ENCODE results near the gene ABL2.
"Not testable (repeated sequence)": the region's sequence is repeated elsewhere in the genome, so short reads cannot be mapped to it uniquely, and the experiment has no call there.

The ABL2 gene

DNA sequence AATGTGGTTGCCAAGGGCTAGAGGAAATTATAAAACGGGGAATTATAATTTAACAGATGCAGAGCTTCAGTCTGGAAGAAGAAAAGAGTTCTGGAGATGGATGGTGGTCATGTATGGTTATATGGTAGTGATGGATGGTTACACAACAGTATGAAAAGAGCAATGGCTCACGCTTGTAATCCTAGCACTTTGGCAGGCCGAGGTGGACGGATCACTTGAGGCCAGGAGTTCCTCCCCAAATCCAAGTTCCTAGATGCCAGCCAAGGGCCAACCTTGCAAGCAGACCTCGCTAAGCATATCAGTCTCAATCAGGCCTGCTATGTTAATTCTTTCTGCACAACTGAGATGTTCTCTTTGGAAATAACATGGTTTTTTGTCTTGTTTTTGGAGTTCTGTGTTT lies 33.6 kb downstream of the ABL2 start:
- H3K4me1 Mint-ChIP-seq (ENCODE audit: low read depth), result peaks cover 10% of the 10 kb centered on the region
- not testable (repeated sequence) for H3K36me3 Mint-ChIP-seq (ENCODE audit: low read depth); H3K4me3 Mint-ChIP-seq; H3K27ac Mint-ChIP-seq; H3K27me3 Mint-ChIP-seq; H3K9me3 Mint-ChIP-seq

DNA sequence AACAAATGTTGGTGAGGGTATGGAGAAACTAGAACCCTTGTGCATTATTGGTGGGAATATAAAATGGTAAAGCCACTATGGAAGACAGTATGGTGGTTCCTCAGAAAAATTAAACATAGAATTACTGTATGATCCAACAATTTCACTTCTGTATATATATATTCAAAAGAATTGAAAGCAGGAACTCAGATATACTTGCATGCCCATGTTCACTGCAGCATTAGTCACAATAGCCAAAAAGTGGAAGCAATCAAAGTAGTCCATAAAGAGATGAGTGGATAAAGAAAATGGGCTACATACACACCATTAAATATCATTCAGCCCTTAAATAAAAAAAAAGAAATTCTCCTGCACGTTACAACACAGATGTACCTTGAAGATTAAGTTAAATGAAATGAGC lies 34.1 kb downstream of the ABL2 start:
- no peak overlapping the region for H3K4me3 Mint-ChIP-seq
- H3K36me3 Mint-ChIP-seq (ENCODE audit: low read depth), result peaks cover 4% of the 10 kb centered on the region
- H3K27me3 Mint-ChIP-seq, result no peaks in the 10 kb centered on the region
- H3K27ac Mint-ChIP-seq, result no peak overlapping the region
- H3K9me3 Mint-ChIP-seq, result no peaks in the 10 kb centered on the region
- H3K4me1 Mint-ChIP-seq (ENCODE audit: low read depth), result peaks cover 13% of the 10 kb centered on the region

DNA sequence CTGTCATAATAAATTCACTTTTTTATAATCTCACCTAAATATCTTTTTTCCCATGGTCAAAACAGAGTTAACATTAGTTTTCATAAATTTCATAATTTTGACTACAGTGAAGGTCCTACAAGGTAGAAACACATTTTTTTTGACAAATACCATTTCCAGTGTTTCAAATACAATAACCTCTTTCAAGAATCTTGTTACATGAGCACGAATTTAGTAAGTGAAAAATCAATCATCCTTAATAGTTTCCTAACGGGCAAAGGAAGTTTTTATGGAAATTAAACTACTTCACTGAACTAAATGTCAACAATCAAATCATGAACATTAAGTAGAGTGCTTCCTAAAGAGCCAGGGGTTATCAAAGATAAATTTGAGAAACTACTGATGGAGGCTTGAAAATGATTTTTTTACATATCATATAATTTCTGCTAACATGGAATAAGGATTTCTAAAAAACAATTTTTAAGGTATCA lies 35.4 kb downstream of the ABL2 start:
- H3K4me3 Mint-ChIP-seq, result no peak overlapping the region
- peaks cover 8% of the 10 kb centered on the region for H3K36me3 Mint-ChIP-seq (ENCODE audit: low read depth)
- no peaks in the 10 kb centered on the region for H3K27me3 Mint-ChIP-seq
- no peaks in the 10 kb centered on the region for H3K9me3 Mint-ChIP-seq
- H3K4me1 Mint-ChIP-seq (ENCODE audit: low read depth), result peaks cover 13% of the 10 kb centered on the region
- no peak overlapping the region for H3K27ac Mint-ChIP-seq

DNA sequence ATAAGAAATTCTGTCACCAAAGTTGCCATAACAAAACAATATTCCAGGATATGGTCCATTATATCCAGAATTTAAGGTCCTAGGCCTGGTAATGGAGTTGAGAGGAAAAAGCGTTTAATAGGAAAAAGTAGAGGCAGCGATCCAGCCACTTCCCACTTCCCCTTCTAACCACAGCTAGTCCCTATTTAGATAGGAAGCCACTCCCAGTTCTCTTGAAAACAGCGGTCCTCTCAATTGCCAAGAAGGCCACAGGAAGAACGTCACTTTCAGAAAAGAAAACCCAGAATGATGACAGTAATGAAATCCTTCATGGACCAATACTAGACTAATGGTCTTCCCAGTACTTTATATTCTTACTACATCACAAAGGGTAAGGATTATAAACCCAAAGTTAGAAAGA lies 38.6 kb downstream of the ABL2 start:
- no peaks in the 10 kb centered on the region for H3K27me3 Mint-ChIP-seq
- no peak overlapping the region for H3K4me3 Mint-ChIP-seq
- peaks cover 8% of the 10 kb centered on the region for H3K36me3 Mint-ChIP-seq (ENCODE audit: low read depth)
- peaks cover 18% of the 10 kb centered on the region for H3K4me1 Mint-ChIP-seq (ENCODE audit: low read depth)
- H3K9me3 Mint-ChIP-seq, result no peaks in the 10 kb centered on the region
- H3K27ac Mint-ChIP-seq, result peak overlapping the region; percentile 63

DNA sequence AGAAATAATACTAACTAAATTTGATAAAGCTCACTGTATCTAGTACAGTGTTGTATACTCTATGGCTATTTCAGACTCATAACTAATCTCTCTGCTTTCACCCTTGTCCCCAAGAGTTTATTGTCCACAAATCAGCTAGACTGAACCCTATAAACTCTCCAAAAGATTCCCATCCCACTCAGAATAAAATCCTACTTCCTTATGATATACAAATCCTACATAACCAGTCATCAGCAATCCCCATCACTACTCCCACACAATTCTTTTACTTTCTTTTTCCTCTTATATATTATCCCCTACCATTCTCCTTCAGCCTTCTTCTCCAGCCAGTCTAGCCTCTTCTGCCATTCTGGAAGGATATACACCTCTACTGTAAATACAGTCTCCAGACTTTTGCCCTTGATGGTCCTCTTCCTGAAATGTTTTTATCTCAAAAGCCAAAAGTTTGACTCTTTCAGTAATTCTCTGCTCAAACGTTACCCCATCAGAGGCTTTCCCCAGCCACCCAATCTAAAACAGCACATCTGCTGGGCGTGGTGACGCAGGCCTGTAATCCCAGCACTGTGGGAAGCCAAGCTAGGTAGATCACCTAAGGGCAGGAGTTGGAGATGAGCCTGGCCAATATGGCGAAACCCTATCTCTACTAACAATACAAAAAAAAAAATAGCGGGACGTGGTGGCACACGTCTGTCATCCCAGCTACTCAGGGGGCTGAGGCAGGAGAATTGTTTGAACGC lies 41.6 kb downstream of the ABL2 start:
- Mint-ChIP-seq H3K36me3 (ENCODE audit: low read depth) (peaks cover 4% of the 10 kb centered on the region), H3K27ac (no peak overlapping the region), H3K9me3 (no peaks in the 10 kb centered on the region), H3K4me3 (no peak overlapping the region), H3K4me1 (ENCODE audit: low read depth) (peaks cover 22% of the 10 kb centered on the region), H3K27me3 (no peaks in the 10 kb centered on the region)

DNA sequence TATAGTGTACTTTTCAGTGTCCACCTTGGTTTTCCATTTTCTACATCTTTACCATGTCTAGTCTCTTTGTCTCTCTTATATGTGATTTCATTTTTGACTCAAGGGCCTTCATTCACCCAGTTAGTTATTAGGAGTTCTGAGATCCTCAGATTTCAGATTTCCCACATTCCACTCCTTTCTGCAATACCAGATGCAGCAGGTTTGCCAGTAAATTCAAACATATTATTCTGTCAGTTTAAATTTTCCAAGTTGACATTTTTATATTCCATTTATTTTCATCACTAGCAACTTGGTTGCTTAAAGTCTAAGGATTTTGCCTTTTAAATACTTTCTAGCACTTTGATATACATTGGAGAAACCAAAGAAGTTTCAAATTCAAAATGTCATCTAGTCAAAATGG lies 42.4 kb downstream of the ABL2 start:
- Mint-ChIP-seq H3K36me3 (ENCODE audit: low read depth) (peaks cover 4% of the 10 kb centered on the region), H3K4me3 (no peak overlapping the region), H3K9me3 (no peaks in the 10 kb centered on the region), H3K27me3 (no peaks in the 10 kb centered on the region), H3K4me1 (ENCODE audit: low read depth) (peaks cover 18% of the 10 kb centered on the region), H3K27ac (no peak overlapping the region)

DNA sequence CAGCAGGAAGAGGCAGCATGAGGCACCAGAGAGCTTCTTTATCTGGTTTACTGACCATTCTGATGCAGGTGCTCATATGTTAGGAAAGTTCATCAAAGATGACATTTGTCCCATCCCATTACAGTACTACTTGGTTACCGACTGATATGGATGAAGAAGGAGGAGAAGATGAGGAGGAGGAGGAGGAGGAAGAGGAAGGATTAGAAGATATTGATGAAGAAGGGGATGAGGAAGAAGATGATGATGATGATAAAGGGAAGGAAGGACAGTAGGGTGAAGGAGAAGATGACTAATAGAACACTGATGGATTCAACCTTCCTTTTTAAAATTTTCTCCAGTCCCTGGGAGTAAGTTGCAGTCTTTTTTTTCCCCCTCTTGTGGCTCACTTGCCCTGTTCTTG lies 45.1 kb downstream of the ABL2 start:
- H3K4me1 Mint-ChIP-seq (ENCODE audit: low read depth), result peaks cover 9% of the 10 kb centered on the region

DNA sequence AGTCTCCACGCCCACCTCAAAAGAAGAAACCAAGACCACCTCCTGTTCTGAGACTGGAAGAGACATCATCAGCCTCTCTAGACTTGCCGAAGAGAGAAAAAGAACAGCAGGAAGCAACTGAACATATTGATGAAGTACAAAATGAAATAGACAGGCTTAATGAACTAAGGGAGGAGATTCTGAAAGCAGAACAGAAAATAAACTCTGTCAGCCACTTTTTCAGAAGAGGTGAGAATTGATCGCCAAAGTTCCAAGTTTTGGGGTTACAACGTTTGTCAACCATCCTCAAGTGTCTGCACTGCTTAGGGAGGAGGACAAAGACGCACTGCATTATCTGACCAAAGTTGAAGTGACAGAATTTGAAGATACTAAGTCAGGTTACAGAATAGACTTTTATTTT lies 45.6 kb downstream of the ABL2 start:
- Mint-ChIP-seq H3K4me3 (no peak overlapping the region), H3K27me3 (no peaks in the 10 kb centered on the region), H3K36me3 (ENCODE audit: low read depth) (no peaks in the 10 kb centered on the region), H3K27ac (no peak overlapping the region), H3K4me1 (ENCODE audit: low read depth) (peaks cover 9% of the 10 kb centered on the region), H3K9me3 (no peaks in the 10 kb centered on the region)

More for the DNA sequence above, 45.1 kb downstream of the ABL2 start:
- Mint-ChIP-seq H3K9me3 (no peaks in the 10 kb centered on the region), H3K4me3 (no peak overlapping the region), H3K27me3 (no peaks in the 10 kb centered on the region), H3K36me3 (ENCODE audit: low read depth) (peaks cover 3% of the 10 kb centered on the region), H3K27ac (no peak overlapping the region)

DNA sequence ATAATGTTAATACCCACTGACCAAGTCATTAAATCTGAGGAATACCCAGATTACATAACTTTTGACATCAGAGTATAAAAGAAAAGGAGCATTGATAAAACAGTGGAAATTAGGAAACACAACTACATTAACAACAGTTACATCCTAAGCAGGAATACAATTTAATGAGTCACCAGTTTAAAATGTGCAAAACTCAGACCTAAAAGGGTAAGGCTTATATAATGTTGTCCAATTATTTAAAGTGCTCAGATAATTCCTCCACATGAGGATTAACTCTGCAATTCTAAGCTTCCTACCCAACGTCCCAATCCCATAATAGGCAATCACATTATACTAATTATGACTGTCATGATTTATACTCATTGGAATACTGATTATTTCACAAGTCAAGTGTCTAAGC lies 50.5 kb downstream of the ABL2 start:
- peaks cover 4% of the 10 kb centered on the region for H3K4me1 Mint-ChIP-seq (ENCODE audit: low read depth)
- H3K36me3 Mint-ChIP-seq (ENCODE audit: low read depth), result peaks cover 5% of the 10 kb centered on the region
- no peaks in the 10 kb centered on the region for H3K9me3 Mint-ChIP-seq
- no peak overlapping the region for H3K4me3 Mint-ChIP-seq
- no peaks in the 10 kb centered on the region for H3K27me3 Mint-ChIP-seq
- no peak overlapping the region for H3K27ac Mint-ChIP-seq

DNA sequence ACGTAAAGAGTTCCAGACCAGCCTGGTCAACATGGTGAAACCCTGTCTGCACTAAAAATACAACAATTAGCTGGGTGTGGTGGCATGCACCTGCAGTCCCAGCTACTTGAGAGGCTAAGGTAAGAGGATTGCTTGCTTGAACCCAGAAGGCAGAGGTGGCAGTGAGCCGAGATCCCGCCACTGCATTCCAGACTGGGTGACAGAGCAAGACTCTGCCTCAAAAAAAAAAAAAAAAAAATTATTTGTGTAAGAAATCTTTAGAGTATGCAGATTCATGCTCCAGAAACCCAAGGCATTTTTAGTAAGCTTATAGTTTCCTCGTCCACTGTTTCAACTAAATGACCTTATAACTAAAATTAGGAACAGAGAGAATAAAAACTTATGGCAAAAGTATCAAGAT lies 51.3 kb downstream of the ABL2 start:
- no peaks in the 10 kb centered on the region for H3K27me3 Mint-ChIP-seq
- no peak overlapping the region for H3K4me3 Mint-ChIP-seq
- no peaks in the 10 kb centered on the region for H3K4me1 Mint-ChIP-seq (ENCODE audit: low read depth)
- H3K9me3 Mint-ChIP-seq, result no peaks in the 10 kb centered on the region
- H3K36me3 Mint-ChIP-seq (ENCODE audit: low read depth), result peaks cover 5% of the 10 kb centered on the region
- H3K27ac Mint-ChIP-seq, result no peak overlapping the region

DNA sequence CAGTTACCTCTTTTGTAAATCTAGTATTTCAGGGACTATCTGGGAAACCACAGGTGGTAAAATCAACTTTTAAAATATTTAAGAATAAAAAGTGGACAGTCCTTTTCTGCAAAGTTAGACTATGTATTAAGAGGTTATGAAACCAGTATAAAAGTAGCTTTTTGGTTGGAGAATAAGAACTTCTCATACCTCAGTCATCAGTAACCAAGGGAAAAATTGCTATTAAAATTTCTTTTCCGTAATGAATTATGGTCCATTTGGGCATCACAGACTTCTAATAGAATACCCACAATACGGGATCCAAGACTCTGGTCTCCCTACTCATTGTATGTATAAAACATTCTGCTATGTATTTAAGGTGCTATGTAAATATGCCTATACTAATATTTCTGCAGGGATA lies 51.9 kb downstream of the ABL2 start:
- no peaks in the 10 kb centered on the region for H3K27me3 Mint-ChIP-seq
- H3K27ac Mint-ChIP-seq, result no peak overlapping the region
- no peaks in the 10 kb centered on the region for H3K4me1 Mint-ChIP-seq (ENCODE audit: low read depth)
- H3K36me3 Mint-ChIP-seq (ENCODE audit: low read depth), result peaks cover 5% of the 10 kb centered on the region
- no peak overlapping the region for H3K4me3 Mint-ChIP-seq
- no peaks in the 10 kb centered on the region for H3K9me3 Mint-ChIP-seq

DNA sequence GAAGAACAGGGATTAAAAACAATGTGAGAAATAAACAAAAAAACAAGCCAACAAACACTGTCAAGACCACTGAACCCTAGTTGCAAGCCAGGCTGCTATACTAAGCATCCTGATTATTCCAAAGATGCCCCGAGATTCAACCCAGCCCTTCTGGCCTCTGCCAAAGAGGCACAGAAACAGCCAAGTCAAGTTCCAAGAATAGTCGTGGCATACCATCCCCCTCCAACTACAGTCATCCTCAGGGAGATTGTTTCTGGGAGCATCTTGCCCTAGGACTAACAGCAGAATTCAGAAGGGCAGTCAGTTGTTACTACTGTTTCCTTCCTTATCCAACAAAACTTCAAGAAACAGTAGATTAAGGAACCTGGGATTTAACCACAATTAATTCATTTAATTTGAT lies 52.3 kb downstream of the ABL2 start:
- H3K9me3 Mint-ChIP-seq, result no peaks in the 10 kb centered on the region
- H3K27ac Mint-ChIP-seq, result no peak overlapping the region
- H3K4me3 Mint-ChIP-seq, result no peak overlapping the region
- peaks cover 5% of the 10 kb centered on the region for H3K36me3 Mint-ChIP-seq (ENCODE audit: low read depth)
- no peaks in the 10 kb centered on the region for H3K4me1 Mint-ChIP-seq (ENCODE audit: low read depth)
- H3K27me3 Mint-ChIP-seq, result no peaks in the 10 kb centered on the region

DNA sequence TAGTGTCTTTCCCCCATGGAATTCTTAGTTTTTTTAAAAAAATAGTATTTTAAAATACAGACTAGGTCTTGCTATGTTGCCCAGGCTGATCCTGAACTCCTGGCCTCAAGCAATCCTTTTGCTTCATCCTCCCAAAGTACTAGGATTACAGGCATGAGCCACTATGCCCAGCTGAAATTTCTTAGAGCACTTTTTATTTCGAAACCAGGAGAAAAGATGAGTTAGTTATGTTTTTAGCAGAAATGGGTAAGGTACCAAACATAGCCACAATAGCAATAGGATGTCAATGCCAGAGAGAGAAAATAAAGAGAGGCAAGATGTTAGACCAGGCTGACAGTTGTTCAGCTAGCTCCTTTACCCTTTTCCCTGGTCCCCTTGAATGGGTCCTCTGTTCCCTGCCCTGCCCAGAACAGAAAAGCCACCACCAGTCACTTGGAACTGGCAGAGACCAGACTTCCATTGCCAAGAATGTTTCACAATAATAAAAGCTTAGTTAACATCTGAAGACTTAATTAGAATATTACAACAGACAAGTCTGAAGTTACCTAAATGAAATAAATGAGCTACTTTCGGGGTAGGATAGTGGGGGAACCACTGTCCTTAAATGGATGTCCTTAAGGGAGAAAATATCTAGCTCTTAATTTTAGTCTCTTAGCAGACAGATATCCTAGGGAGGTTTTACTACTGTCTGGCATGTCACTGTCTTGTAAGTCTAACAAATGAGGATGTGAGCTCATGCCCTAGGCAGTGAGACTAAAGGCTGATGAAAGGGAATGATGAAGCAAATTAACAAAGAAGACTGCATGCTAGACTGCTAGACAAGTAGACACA lies 54.3 kb downstream of the ABL2 start:
- H3K27me3 Mint-ChIP-seq, result no peaks in the 10 kb centered on the region
- no peak overlapping the region for H3K27ac Mint-ChIP-seq
- no peaks in the 10 kb centered on the region for H3K9me3 Mint-ChIP-seq
- no peak overlapping the region for H3K4me3 Mint-ChIP-seq
- peaks cover 5% of the 10 kb centered on the region for H3K36me3 Mint-ChIP-seq (ENCODE audit: low read depth)
- H3K4me1 Mint-ChIP-seq (ENCODE audit: low read depth), result no peaks in the 10 kb centered on the region

DNA sequence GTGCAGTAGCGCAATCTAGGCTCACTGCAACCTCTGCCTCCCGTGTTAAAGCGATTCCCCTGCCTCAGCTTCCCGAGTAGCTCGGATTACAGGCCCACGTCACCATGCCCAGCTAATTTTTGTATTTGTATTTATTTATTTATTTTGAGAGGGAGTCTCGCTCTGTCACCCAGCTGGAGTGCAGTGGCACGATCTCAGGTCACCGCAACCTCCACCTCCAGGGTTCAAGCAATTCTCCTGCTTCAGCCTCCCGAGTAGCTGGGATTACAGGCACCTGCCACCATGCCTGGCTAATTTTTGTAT lies 59.1 kb downstream of the ABL2 start:
- H3K9me3 Mint-ChIP-seq; H3K4me3 Mint-ChIP-seq; H3K36me3 Mint-ChIP-seq (ENCODE audit: low read depth); H3K27me3 Mint-ChIP-seq; H3K4me1 Mint-ChIP-seq (ENCODE audit: low read depth); H3K27ac Mint-ChIP-seq: not testable (repeated sequence)

DNA sequence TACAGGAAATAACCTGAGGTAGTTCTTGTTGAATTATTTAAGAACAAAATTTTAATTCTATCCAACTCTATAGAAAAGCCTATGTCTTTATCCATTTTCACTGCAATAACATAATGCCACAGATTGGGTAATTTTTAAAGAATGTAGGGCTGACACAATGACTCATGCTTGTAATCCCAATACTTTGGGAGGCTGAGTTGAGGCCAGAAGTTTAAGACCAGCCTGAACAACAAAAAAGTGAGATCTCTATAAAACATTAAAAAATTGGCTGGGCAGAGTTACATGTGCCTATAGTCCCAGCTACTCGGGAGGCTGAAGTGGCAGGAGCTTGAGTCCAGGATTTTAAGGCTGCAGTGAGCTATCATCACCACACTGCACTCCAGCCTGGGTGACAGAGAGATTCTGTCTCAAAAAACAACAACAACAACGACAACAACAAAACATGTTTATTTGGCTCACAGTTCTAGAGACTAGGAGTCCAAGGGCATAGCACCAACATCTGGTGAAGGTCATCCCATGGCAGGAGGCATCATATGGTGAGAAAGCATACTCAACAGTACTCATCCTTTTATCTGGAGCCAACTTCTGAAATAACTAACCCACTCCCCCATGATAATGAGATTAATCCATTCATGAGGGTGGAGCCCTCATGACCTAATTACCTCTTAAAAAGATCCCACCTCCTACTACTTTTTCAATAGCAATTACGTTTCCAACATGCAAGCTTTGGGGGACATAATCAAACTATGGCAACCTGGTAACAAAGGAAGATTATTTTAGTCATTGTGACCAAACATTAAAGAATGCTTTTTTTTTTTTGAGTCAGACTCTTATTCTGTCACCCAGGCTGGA lies 59.6 kb downstream of the ABL2 start:
- H3K36me3 Mint-ChIP-seq (ENCODE audit: low read depth), result no peaks in the 10 kb centered on the region
- H3K27ac Mint-ChIP-seq, result no peak overlapping the region
- H3K4me3 Mint-ChIP-seq, result no peak overlapping the region
- H3K27me3 Mint-ChIP-seq, result no peaks in the 10 kb centered on the region
- H3K4me1 Mint-ChIP-seq (ENCODE audit: low read depth), result peaks cover 6% of the 10 kb centered on the region
- no peaks in the 10 kb centered on the region for H3K9me3 Mint-ChIP-seq

Data from stimulated activated naive CD8-positive, alpha-beta T cell treated with anti-CD3 and anti-CD28 coated beads, Interleukin-15, Interleukin-2, amounts not matched to agents 100 ng/mL and 50 ng/mL, for 24 hours (primary cell).